Measurements from ENCODE around the gene SIGLEC9. TPM values are rescaled to one million over a fixed set of nuclear protein-coding genes. Genes with fewer than 3 reads are reported as not detected.

SIGLEC9 gene
- total RNA-seq, 1 experiment from 2014 or later: not detected

DNA sequence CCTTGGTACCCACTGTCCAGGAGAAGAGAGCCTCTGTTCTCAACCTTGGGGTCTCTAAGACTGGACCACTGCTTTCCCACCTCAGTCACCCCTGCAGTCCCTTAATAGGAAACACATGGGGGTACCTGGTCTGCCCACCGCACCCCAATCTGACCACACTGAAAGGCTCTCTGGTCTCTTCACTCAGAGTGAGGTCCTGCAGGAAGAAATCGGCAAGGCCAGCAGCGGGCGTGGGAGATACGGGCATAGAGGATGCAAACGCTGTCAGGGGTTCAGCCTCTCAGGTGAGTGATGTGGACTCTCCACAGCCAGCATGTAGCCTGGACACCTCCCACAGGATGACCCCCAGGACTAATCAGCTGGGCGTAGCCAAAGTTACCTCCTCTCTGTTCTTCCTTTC, 3.5 kb downstream of the SIGLEC9 start:
- Histone ChIP-seq H3K36me3 (ENCODE audit: control insufficient read depth in 1 of 2, insufficient read depth in 2 of 2, low read length in 2 of 2) (no peaks in the 10 kb centered on the region), H3K79me2 (ENCODE audit: insufficient read depth, low read length) (no peaks in the 10 kb centered on the region), H3K4me3 (replicated peaks in 1 of 2; ENCODE audit: low read depth in 1 of 2, low read length in 2 of 2) (no peak overlapping the region), H3K9me2 (ENCODE audit: insufficient read depth) (no peaks in the 10 kb centered on the region), H3K27ac (ENCODE audit: low read depth, low read length) (no peak overlapping the region), H3K9ac (ENCODE audit: low read length) (no peak overlapping the region), H3K9me3 (ENCODE audit: control insufficient read depth in 1 of 2, insufficient read depth in 1 of 2, low read depth in 1 of 2, low read length in 2 of 2) (no peaks in the 10 kb centered on the region), H4K20me1 (ENCODE audit: insufficient read depth) (no peaks in the 10 kb centered on the region), H2AFZ (ENCODE audit: low read depth, low read length, poor library complexity, severe bottlenecking) (no peak overlapping the region), H3K4me1 (ENCODE audit: control insufficient read depth in 1 of 2, insufficient read depth in 2 of 2, low read length in 2 of 2) (peaks cover 2 to 7% of the 10 kb centered on the region in 2 experiments; a peak in 1 of 4 replicates), H3K4me2 (ENCODE audit: low read length) (no peak overlapping the region), H3K27me3 (ENCODE audit: insufficient read depth, low read length) (0 out of 2 replicates have a peak, but pooled peaks cover 4% of the 10 kb centered on the region)
- TF ChIP-seq SIN3A (IDR thresholded peaks at IDR 0.05; ENCODE audit: low read depth): no peak
- TF ChIP-seq CBX3 (IDR thresholded peaks at IDR 0.05; ENCODE audit: low read depth): no peak
- TF ChIP-seq ELF1 (IDR thresholded peaks at IDR 0.05; ENCODE audit: borderline replicate concordance, low read depth): no peak
- no peak for TF ChIP-seq EZH2 (IDR thresholded peaks at IDR 0.05)
- no peak for TF ChIP-seq POLR2A (IDR thresholded peaks at IDR 0.05; ENCODE audit: borderline replicate concordance, extremely low read depth, insufficient read depth, insufficient read length)
- no peak for TF ChIP-seq ZFX (IDR thresholded peaks at IDR 0.05)
- no peak for TF ChIP-seq JUND (IDR thresholded peaks at IDR 0.05)
- ChIA-PET RAD21 (ENCODE audit: low non-redundant PET in 1 of 2, low total read pairs in 2 of 2, uncharacterized antibody in 2 of 2, unreplicated experiment in 2 of 2) (no interaction called here), POLR2A (no interaction called here), CTCF (no interaction called here)
- no peak for ATAC-seq
- no peak for DNase-seq (ENCODE audit: low read depth, low spot score)
- intact Hi-C loops (cut with micrococcal nuclease): no loop called here
- no TSS peak for BruUV-seq (replicated peaks)

DNA sequence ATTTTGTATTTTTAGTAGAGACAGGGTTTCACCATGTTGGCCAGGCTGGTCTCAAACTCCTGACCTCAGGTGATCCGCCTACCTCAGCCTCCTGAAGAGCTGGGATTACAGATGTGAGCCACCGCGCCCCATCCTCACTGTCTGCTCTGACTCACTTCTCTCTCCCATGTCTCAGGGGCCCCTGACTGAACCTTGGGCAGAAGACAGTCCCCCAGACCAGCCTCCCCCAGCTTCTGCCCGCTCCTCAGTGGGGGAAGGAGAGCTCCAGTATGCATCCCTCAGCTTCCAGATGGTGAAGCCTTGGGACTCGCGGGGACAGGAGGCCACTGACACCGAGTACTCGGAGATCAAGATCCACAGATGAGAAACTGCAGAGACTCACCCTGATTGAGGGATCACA, 5.0 kb downstream of the SIGLEC9 start:
- Histone ChIP-seq H3K4me2 (ENCODE audit: low read length) (no peak overlapping the region), H3K27ac (ENCODE audit: low read depth, low read length) (no peak overlapping the region), H3K79me2 (ENCODE audit: insufficient read depth, low read length) (no peaks in the 10 kb centered on the region), H2AFZ (ENCODE audit: low read depth, low read length, poor library complexity, severe bottlenecking) (no peak overlapping the region), H3K4me1 (ENCODE audit: control insufficient read depth in 1 of 2, insufficient read depth in 2 of 2, low read length in 2 of 2) (peaks cover 2 to 7% of the 10 kb centered on the region in 2 experiments; a peak in 1 of 4 replicates), H4K20me1 (ENCODE audit: insufficient read depth) (no peaks in the 10 kb centered on the region), H3K4me3 (replicated peaks in 1 of 2; ENCODE audit: low read depth in 1 of 2, low read length in 2 of 2) (no peak overlapping the region), H3K27me3 (ENCODE audit: insufficient read depth, low read length) (0 out of 2 replicates have a peak, but pooled peaks cover 4% of the 10 kb centered on the region), H3K9me2 (ENCODE audit: insufficient read depth) (no peaks in the 10 kb centered on the region), H3K9ac (ENCODE audit: low read length) (no peak overlapping the region), H3K9me3 (ENCODE audit: control insufficient read depth in 1 of 2, insufficient read depth in 1 of 2, low read depth in 1 of 2, low read length in 2 of 2) (no peaks in the 10 kb centered on the region), H3K36me3 (ENCODE audit: control insufficient read depth in 1 of 2, insufficient read depth in 2 of 2, low read length in 2 of 2) (no peaks in the 10 kb centered on the region)
- ChIA-PET CTCF (no interaction called here), POLR2A (no interaction called here), RAD21 (ENCODE audit: low non-redundant PET in 1 of 2, low total read pairs in 2 of 2, uncharacterized antibody in 2 of 2, unreplicated experiment in 2 of 2) (no interaction called here)
- intact Hi-C loops (cut with micrococcal nuclease): no loop called here
- no TSS peak for BruUV-seq (replicated peaks)
- DNase-seq (ENCODE audit: low read depth, low spot score): no peak
- no peak for ATAC-seq
- TF ChIP-seq POLR2AphosphoS5 (IDR thresholded peaks at IDR 0.05; ENCODE audit: low read depth, low read length) (no peak), ZFX (IDR thresholded peaks at IDR 0.05) (no peak), EZH2 (IDR thresholded peaks at IDR 0.05) (no peak), TCF7L2 (IDR thresholded peaks at IDR 0.05; ENCODE audit: borderline replicate concordance, extremely low read depth, insufficient read depth, insufficient read length) (no peak), POLR2A (IDR thresholded peaks at IDR 0.05; ENCODE audit: borderline replicate concordance, extremely low read depth, insufficient read depth, insufficient read length) (no peak), JUND (IDR thresholded peaks at IDR 0.05) (no peak), ELF1 (IDR thresholded peaks at IDR 0.05; ENCODE audit: borderline replicate concordance, low read depth) (no peak), SIN3A (IDR thresholded peaks at IDR 0.05; ENCODE audit: low read depth) (no peak)
- TF ChIP-seq, protein P1, sequence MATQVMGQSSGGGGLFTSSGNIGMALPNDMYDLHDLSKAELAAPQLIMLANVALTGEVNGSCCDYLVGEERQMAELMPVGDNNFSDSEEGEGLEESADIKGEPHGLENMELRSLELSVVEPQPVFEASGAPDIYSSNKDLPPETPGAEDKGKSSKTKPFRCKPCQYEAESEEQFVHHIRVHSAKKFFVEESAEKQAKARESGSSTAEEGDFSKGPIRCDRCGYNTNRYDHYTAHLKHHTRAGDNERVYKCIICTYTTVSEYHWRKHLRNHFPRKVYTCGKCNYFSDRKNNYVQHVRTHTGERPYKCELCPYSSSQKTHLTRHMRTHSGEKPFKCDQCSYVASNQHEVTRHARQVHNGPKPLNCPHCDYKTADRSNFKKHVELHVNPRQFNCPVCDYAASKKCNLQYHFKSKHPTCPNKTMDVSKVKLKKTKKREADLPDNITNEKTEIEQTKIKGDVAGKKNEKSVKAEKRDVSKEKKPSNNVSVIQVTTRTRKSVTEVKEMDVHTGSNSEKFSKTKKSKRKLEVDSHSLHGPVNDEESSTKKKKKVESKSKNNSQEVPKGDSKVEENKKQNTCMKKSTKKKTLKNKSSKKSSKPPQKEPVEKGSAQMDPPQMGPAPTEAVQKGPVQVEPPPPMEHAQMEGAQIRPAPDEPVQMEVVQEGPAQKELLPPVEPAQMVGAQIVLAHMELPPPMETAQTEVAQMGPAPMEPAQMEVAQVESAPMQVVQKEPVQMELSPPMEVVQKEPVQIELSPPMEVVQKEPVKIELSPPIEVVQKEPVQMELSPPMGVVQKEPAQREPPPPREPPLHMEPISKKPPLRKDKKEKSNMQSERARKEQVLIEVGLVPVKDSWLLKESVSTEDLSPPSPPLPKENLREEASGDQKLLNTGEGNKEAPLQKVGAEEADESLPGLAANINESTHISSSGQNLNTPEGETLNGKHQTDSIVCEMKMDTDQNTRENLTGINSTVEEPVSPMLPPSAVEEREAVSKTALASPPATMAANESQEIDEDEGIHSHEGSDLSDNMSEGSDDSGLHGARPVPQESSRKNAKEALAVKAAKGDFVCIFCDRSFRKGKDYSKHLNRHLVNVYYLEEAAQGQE (IDR thresholded peaks at IDR 0.05; ENCODE audit: low read depth): no peak
- TF ChIP-seq, protein P2, sequence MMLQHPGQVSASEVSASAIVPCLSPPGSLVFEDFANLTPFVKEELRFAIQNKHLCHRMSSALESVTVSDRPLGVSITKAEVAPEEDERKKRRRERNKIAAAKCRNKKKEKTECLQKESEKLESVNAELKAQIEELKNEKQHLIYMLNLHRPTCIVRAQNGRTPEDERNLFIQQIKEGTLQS (IDR thresholded peaks at IDR 0.05): no peak

Data from HCT116 (cell line).